ENCODE measurements around the gene PARD6G.

DNA sequence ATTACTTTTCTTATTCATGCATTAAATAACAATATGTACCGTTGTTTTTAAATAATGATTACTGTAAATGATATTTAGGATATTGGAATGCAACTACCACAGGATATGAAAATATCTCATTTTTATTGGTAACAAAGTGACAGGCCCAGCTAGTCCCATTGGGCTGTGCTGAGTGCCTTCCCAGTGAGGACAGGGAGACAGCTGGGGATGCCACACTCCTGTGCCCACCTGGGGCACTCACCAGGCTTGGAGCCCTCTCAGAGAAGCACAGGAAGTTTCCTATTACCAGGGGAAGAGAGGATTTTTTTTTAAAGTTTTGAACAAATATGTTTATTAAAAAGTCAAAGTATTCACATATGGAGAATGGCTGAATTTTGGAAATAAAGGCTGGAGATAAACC, 48.9 kb downstream of the PARD6G start:
- TF ChIP-seq, protein P1, sequence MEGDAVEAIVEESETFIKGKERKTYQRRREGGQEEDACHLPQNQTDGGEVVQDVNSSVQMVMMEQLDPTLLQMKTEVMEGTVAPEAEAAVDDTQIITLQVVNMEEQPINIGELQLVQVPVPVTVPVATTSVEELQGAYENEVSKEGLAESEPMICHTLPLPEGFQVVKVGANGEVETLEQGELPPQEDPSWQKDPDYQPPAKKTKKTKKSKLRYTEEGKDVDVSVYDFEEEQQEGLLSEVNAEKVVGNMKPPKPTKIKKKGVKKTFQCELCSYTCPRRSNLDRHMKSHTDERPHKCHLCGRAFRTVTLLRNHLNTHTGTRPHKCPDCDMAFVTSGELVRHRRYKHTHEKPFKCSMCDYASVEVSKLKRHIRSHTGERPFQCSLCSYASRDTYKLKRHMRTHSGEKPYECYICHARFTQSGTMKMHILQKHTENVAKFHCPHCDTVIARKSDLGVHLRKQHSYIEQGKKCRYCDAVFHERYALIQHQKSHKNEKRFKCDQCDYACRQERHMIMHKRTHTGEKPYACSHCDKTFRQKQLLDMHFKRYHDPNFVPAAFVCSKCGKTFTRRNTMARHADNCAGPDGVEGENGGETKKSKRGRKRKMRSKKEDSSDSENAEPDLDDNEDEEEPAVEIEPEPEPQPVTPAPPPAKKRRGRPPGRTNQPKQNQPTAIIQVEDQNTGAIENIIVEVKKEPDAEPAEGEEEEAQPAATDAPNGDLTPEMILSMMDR (IDR thresholded peaks at IDR 0.05), result no peak
- TF ChIP-seq POLR2A (IDR thresholded peaks at IDR 0.05), result no peak
